Lower lobe of right lung (tissue), 2 donors: Measurements from ENCODE around the gene HECTD4. TPM values are rescaled to one million over a fixed set of nuclear protein-coding genes. Genes with fewer than 3 reads are reported as not detected.

Experiments used
- ATAC-seq, 2 donors: fragments of 200-7000 bp; cut with Tn5 transposase; one replicate each; pipeline ENCODE4 v1.9.1; 2020 to 2022; ENCODE audit warnings: mild to moderate bottlenecking in 2 of 2, moderate library complexity in 2 of 2
- DNase-seq: peaks from one replicate; pipeline ENCODE4 v3.0.0-alpha.2; 2020
- H3K27ac ChIP-seq: fragments of 200-600 bp; one replicate; pipeline ENCODE4 v1.8.0; 2022
- H3K27me3 ChIP-seq: fragments of 200-600 bp; one replicate; pipeline ENCODE4 v1.8.0; 2022; ENCODE audit warnings: low read depth
- H3K36me3 ChIP-seq: fragments of 200-600 bp; one replicate; pipeline ENCODE4 v1.8.0; 2022; ENCODE audit warnings: mild to moderate bottlenecking
- H3K4me1 ChIP-seq: fragments of 200-600 bp; one replicate; pipeline ENCODE4 v1.8.0; 2022
- H3K4me3 ChIP-seq: fragments of 200-600 bp; one replicate; pipeline ENCODE4 v1.8.0; 2022; ENCODE audit warnings: mild to moderate bottlenecking
- H3K9me3 ChIP-seq: fragments of 200-600 bp; one replicate; pipeline ENCODE4 v1.8.0; 2022
- intact Hi-C: fragments of 100-400 bp; cut with DNase I; formaldehyde crosslinking; loops from one replicate; pipeline ENCODE4 v1.11.0; 2022
- total RNA-seq: library from RNA; stranded (reverse); fragmentation: NEBNext Ultra II Directional; extraction: Animal tissue kit (Norgen Biotek cat#: 25700); gene quantifications from one replicate; pipeline ENCODE4 v1.2.1, GENCODE V29; 2021
- TF ChIP-seq, protein P1 (sequence below): fragments of 200-600 bp; IDR thresholded peaks from one replicate; pipeline ENCODE4 v1.8.0; 2022; ENCODE audit warnings: antibody characterized with exemption, mild to moderate bottlenecking
- donor health status: DM: no; HTN: yes; CAD: no; lungs with severe emphysema.

HECTD4 gene
- total RNA-seq, 1 donor from 2014 or later = 54.8 TPM

DNA sequence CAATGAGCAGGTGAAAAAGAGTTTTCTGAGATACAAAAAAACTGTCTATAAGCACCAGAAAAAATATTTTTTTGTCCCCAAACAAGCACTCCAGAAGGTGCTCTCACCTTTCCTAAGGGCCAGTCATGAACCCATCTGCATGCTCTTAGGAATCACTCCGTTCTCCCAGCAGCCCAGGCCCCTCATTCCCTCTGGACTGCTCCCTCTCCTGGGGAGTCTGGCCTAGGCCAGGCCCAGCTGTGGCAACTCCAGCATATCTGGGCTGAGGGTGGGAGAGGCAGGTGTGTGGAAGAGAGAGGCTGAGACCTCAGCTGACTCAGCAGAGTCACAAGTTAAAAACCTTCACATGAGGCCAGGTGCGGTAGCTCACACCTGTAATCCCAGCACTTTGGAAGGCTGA, 202.3 kb downstream of the HECTD4 start:
- H3K9me3 ChIP-seq = no peaks in the 10 kb centered on the region
- peaks cover 93% of the 10 kb centered on the region for H3K36me3 ChIP-seq
- H3K4me3 ChIP-seq = no peak overlapping the region
- no peaks in the 10 kb centered on the region for H3K27me3 ChIP-seq
- intact Hi-C loops = no loop called here
- no peak overlapping the region for H3K27ac ChIP-seq
- DNase-seq (no peak), ATAC-seq (no peak)
- H3K4me1 ChIP-seq = peaks cover 4% of the 10 kb centered on the region
- TF ChIP-seq, protein P1, sequence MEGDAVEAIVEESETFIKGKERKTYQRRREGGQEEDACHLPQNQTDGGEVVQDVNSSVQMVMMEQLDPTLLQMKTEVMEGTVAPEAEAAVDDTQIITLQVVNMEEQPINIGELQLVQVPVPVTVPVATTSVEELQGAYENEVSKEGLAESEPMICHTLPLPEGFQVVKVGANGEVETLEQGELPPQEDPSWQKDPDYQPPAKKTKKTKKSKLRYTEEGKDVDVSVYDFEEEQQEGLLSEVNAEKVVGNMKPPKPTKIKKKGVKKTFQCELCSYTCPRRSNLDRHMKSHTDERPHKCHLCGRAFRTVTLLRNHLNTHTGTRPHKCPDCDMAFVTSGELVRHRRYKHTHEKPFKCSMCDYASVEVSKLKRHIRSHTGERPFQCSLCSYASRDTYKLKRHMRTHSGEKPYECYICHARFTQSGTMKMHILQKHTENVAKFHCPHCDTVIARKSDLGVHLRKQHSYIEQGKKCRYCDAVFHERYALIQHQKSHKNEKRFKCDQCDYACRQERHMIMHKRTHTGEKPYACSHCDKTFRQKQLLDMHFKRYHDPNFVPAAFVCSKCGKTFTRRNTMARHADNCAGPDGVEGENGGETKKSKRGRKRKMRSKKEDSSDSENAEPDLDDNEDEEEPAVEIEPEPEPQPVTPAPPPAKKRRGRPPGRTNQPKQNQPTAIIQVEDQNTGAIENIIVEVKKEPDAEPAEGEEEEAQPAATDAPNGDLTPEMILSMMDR = no peak

DNA sequence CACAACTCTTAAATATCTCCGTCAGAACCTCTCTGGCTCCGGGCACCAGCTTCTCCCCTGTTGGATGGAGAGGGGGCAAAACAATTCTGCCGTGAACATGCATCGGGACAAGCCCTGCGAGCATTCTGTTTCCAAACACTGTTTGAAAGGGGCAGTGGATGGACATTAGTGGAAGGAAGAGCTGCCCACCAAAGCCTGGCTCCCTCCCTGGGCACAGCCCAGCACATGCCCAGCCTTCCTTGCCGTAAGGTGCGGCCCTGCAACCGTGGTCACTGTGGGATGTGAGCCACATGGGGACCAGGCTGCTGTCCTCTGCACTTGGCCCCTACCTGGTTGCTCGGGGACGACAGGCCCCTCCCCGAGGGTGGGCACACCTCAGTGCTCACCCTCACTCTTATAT, 202.9 kb downstream of the HECTD4 start:
- Histone ChIP-seq H3K9me3 (no peaks in the 10 kb centered on the region), H3K27ac (no peak overlapping the region), H3K36me3 (peaks cover 93% of the 10 kb centered on the region), H3K27me3 (no peaks in the 10 kb centered on the region), H3K4me1 (peaks cover 4% of the 10 kb centered on the region), H3K4me3 (no peak overlapping the region)
- intact Hi-C loops = no loop called here
- TF ChIP-seq, protein P1 = no peak
- ATAC-seq (no peak), DNase-seq (no peak)

DNA sequence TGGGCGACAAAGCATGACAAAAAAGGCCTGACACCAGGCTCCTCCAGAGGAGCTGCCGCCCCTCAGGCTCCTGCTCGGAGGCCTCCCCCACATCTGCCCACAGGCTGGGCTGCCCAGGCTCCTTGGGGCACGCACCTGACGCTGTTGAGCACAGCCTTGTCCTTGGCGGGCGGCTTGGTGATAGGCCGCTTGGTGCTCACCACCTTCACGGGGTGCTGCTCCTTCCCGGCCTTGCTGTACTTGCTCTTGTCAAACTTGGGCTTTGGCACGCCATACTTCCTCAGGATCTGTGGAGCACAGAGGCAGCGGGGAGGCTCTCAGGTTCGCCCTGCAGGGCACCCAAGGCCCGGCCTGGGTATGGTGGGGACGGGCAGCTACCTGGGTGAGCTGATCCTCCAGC, 203.4 kb downstream of the HECTD4 start:
- ATAC-seq (peak in 1 of 2 donors; percentile 22), DNase-seq (no peak)
- peaks cover 91% of the 10 kb centered on the region for H3K36me3 ChIP-seq
- intact Hi-C loops = no loop called here
- H3K4me1 ChIP-seq = peaks cover 3% of the 10 kb centered on the region
- no peaks in the 10 kb centered on the region for H3K9me3 ChIP-seq
- no peak overlapping the region for H3K4me3 ChIP-seq
- no peaks in the 10 kb centered on the region for H3K27me3 ChIP-seq
- no peak overlapping the region for H3K27ac ChIP-seq
- TF ChIP-seq, protein P1 = no peak

DNA sequence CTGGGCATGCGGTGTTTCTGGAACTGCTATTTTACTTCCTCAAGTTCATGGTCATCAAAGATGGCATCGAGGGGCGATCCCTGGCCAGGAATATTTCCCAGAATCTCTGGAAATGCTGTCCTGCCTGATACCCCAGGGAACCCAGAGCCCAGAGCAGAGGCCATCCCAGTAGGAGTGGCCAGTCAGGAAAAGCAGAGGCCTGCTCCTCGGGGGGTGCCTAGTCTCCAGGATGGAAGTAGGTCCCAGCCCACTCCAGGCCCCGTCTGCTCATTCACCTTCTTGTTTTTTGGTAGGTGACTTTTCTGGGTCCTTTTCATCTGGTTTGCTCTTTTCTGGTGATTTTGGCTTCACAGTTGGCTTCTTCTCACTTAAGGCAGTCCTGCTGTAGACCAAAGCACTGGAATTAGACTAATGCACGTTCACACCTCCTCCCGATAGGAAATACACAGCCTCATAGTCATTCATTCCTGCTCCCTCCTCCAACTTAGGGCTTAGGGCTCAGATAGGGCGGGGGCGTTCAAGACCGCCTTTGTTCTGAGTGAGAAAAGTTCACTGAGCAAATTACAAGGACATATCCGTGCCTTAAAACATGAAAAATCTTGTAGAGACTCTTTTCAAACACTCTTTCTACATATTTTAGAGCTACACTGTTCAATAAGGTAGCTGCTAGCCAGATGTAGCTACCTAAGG, 205.8 kb downstream of the HECTD4 start:
- Histone ChIP-seq H3K27ac (no peak overlapping the region), H3K36me3 (peaks cover 90% of the 10 kb centered on the region), H3K4me1 (no peaks in the 10 kb centered on the region), H3K4me3 (no peak overlapping the region), H3K9me3 (no peaks in the 10 kb centered on the region), H3K27me3 (no peaks in the 10 kb centered on the region)
- DNase-seq (no peak), ATAC-seq (no peak)
- TF ChIP-seq, protein P1 = no peak
- intact Hi-C loops = no loop called here

DNA sequence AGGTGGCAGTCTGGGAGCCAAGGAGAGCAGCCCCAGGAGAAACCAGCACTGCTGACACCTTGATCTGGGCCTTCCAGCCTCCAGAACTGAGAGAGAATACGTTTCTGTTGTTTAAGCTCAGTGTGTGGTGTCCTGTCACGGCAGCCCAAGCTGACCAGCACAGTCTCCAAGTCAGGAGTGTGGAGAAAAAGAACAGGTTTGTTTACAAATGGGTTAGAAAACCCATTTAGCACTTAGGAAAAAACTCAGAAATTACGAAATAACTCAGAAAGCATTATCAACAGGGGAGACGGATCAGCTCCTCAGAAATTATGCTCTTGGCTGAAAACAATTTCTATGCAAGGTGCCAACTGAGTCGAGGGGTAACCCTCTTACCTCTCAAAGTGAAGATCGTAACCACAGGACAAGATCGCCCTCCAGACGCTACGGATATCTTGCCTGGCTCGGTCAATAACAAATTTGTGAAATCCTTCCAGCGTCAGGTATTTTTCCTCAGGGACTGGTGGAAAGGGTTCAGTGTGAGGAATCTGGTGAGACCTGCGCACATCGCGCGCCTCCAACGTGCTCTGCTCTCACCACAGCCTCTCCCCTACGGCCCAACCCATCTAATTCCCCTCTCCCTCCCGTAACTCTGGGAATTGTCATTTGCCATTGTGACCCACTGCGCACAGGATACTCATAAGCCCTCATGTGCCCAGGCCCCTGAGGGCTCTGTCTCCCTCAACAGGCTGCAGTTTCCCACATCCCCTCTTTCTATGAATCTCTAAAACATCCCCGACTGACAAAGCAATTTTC, 206.7 kb downstream of the HECTD4 start:
- ATAC-seq = no peak
- no peak for DNase-seq

More for the DNA sequence above, 206.7 kb downstream of the HECTD4 start:
- Histone ChIP-seq H3K27me3 (no peaks in the 10 kb centered on the region), H3K4me1 (no peaks in the 10 kb centered on the region), H3K4me3 (no peak overlapping the region), H3K27ac (no peak overlapping the region), H3K9me3 (no peaks in the 10 kb centered on the region), H3K36me3 (peaks cover 90% of the 10 kb centered on the region)
- intact Hi-C loops = no loop called here
- TF ChIP-seq, protein P1 = no peak
